WTC11 (cell line): ENCODE measurements around the gene STK25. TPM values are rescaled to one million over a fixed set of nuclear protein-coding genes. Genes with fewer than 3 reads are reported as not detected.

Experiments used
- ATAC-seq: fragments of 200-7000 bp; cut with Tn5 transposase; 2 replicates; pipeline ENCODE4 v1.10.0; 2021; ENCODE audit warnings: mild to moderate bottlenecking, moderate library complexity
- CTCF ChIA-PET: fragments of 300-600 bp; sonication (Branson Sonifier 250); formaldehyde crosslinking; loops from one replicate; lab custom pipeline; 2021; ENCODE audit warnings: antibody characterized with exemption; lab: Charles Lee
- POLR2A ChIA-PET: fragments of 350-600 bp; sonication (Branson Sonifier 250); formaldehyde crosslinking; loops from one replicate; lab custom pipeline; 2021; ENCODE audit warnings: antibody characterized with exemption; lab: Charles Lee
- DNase-seq: peaks from one replicate; pipeline ENCODE4 v3.0.0; 2021; ENCODE audit warnings: low spot score
- H3K27ac Mint-ChIP-seq: 2 replicates; pipeline ENCODE4 v1.8.0; 2021; ENCODE audit warnings: mixed read lengths
- H3K27me3 Mint-ChIP-seq: 2 replicates; pipeline ENCODE4 v1.8.0; 2021; ENCODE audit warnings: low read depth, mild to moderate bottlenecking, moderate library complexity, mixed read lengths
- H3K36me3 Mint-ChIP-seq: 2 replicates; pipeline ENCODE4 v1.8.0; 2021; ENCODE audit warnings: mixed read lengths
- H3K4me1 Mint-ChIP-seq: 2 replicates; pipeline ENCODE4 v1.8.0; 2022; ENCODE audit warnings: mixed read lengths
- H3K4me3 Mint-ChIP-seq: 2 replicates; pipeline ENCODE4 v1.8.0; 2021; ENCODE audit warnings: mild to moderate bottlenecking, moderate library complexity, mixed read lengths
- H3K9me3 Mint-ChIP-seq: 2 replicates; pipeline ENCODE4 v1.8.0; 2021; ENCODE audit warnings: mixed read lengths
- ATF6 ChIP-seq: sonication (generic); formaldehyde crosslinking; IDR thresholded peaks from 2 replicates; pipeline ENCODE4 v1.8.1; 2023; ENCODE audit warnings: mild to moderate bottlenecking, missing genetic modification reagents
- CBFB ChIP-seq: sonication (generic); formaldehyde crosslinking; IDR thresholded peaks from 2 replicates; pipeline ENCODE4 v1.8.1; 2022; ENCODE audit warnings: mild to moderate bottlenecking, low read depth, missing genetic modification reagents
- CTCF ChIP-seq: fragments of 200-600 bp; IDR thresholded peaks from 2 replicates; pipeline ENCODE4 v1.8.0; 2022; ENCODE audit warnings: antibody characterized with exemption
- GRHL2 ChIP-seq: fragments of 250-450 bp; sonication (Bioruptor Pico); IDR thresholded peaks from 2 replicates; pipeline ENCODE4 v1.8.0; 2022; ENCODE audit warnings: mild to moderate bottlenecking, moderate library complexity; ENCODE audit not compliant: insufficient replicate concordance, severe bottlenecking
- NFATC4 ChIP-seq: fragments of 250-450 bp; sonication (Bioruptor Pico); IDR thresholded peaks from 2 replicates; pipeline ENCODE4 v1.9.0; 2021; ENCODE audit warnings: mild to moderate bottlenecking
- NR1H2 ChIP-seq: sonication (generic); formaldehyde crosslinking; IDR thresholded peaks from 2 replicates; pipeline ENCODE4 v1.9.0; 2021; ENCODE audit warnings: mild to moderate bottlenecking, moderate library complexity, missing genetic modification reagents
- OVOL2 ChIP-seq: fragments of 250-450 bp; sonication (Bioruptor Pico); IDR thresholded peaks from 2 replicates; pipeline ENCODE4 v1.9.0; 2021; ENCODE audit warnings: mild to moderate bottlenecking, borderline replicate concordance
- SMAD4 ChIP-seq: sonication (generic); formaldehyde crosslinking; IDR thresholded peaks from 2 replicates; pipeline ENCODE4 v1.8.0; 2022; ENCODE audit warnings: mild to moderate bottlenecking, missing genetic modification reagents
- TEAD1 ChIP-seq: sonication (generic); formaldehyde crosslinking; IDR thresholded peaks from 2 replicates; pipeline ENCODE4 v1.8.0; 2022; ENCODE audit warnings: mild to moderate bottlenecking, missing genetic modification reagents
- ZNF138 ChIP-seq: sonication (generic); formaldehyde crosslinking; conservative IDR thresholded peaks from 2 replicates; pipeline ENCODE4 v1.8.1; 2022; ENCODE audit warnings: mild to moderate bottlenecking, moderate library complexity, missing genetic modification reagents
- ZNF317 ChIP-seq: sonication (generic); formaldehyde crosslinking; IDR thresholded peaks from 2 replicates; pipeline ENCODE4 v1.8.1; 2023; ENCODE audit warnings: low read depth, mild to moderate bottlenecking, moderate library complexity, missing genetic modification reagents, borderline replicate concordance
- ZNF396 ChIP-seq: fragments of 250-450 bp; sonication (Bioruptor Pico); IDR thresholded peaks from 2 replicates; pipeline ENCODE4 v1.8.0; 2021; ENCODE audit warnings: mild to moderate bottlenecking, moderate library complexity, borderline replicate concordance
- ZNF416 ChIP-seq: fragments of 250-450 bp; sonication (Bioruptor Pico); IDR thresholded peaks from 2 replicates; pipeline ENCODE4 v1.9.0; 2021; ENCODE audit warnings: mild to moderate bottlenecking, inconsistent platforms
- total RNA-seq: library from RNA; stranded (reverse); gene quantifications from 3 replicates; pipeline ENCODE4 v1.2.3, GENCODE V29; 2021
- TF ChIP-seq, protein P1 (sequence below): sonication (generic); formaldehyde crosslinking; conservative IDR thresholded peaks from 2 replicates; pipeline ENCODE4 v1.8.1; 2023; ENCODE audit warnings: mild to moderate bottlenecking, low read depth, missing genetic modification reagents, moderate library complexity
- TF ChIP-seq, protein P2 (sequence below): sonication (generic); formaldehyde crosslinking; IDR thresholded peaks from 2 replicates; pipeline ENCODE4 v1.8.1; 2023; ENCODE audit warnings: mild to moderate bottlenecking, missing genetic modification reagents

STK25 gene
- total RNA-seq, 1 experiment from 2014 or later, result 232 TPM

DNA sequence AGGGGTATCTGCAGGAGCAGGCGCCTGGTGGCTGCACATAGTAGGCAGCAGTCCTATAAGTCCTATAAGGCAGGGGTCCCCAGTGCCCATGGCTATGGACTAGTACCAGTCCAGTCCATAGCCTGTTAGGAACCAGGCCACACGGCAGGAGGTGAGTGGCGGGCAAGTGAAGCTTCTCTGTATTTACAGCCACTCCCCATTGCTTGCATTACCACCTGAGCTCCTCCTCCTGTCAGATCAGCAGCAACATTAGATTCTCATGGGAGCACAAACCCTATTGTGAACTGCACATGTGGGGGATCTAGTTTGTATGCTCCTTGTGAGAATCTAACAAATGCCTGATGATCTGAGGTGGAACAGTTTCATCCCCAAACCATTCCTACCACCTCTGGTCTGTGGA is 33.1 kb downstream of the STK25 start (continued):
- TF ChIP-seq, protein P1, sequence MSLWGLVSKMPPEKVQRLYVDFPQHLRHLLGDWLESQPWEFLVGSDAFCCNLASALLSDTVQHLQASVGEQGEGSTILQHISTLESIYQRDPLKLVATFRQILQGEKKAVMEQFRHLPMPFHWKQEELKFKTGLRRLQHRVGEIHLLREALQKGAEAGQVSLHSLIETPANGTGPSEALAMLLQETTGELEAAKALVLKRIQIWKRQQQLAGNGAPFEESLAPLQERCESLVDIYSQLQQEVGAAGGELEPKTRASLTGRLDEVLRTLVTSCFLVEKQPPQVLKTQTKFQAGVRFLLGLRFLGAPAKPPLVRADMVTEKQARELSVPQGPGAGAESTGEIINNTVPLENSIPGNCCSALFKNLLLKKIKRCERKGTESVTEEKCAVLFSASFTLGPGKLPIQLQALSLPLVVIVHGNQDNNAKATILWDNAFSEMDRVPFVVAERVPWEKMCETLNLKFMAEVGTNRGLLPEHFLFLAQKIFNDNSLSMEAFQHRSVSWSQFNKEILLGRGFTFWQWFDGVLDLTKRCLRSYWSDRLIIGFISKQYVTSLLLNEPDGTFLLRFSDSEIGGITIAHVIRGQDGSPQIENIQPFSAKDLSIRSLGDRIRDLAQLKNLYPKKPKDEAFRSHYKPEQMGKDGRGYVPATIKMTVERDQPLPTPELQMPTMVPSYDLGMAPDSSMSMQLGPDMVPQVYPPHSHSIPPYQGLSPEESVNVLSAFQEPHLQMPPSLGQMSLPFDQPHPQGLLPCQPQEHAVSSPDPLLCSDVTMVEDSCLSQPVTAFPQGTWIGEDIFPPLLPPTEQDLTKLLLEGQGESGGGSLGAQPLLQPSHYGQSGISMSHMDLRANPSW (CRISPR knock-in tag), result no peak
- TF ChIP-seq ATF6 (CRISPR knock-in tag), result no peak
- no peak for TF ChIP-seq NFATC4 (CRISPR knock-in tag)
- TF ChIP-seq ZNF416 (CRISPR knock-in tag), result no peak
- TF ChIP-seq TEAD1, result no peak

- TF ChIP-seq NR1H2 (CRISPR knock-in tag) (no peak), ZNF317 (CRISPR knock-in tag) (no peak), SMAD4 (no peak), GRHL2 (CRISPR knock-in tag) (no peak), CBFB (CRISPR knock-in tag) (no peak), ZNF138 (CRISPR knock-in tag) (no peak), ATF6 (CRISPR knock-in tag) (no peak), OVOL2 (CRISPR knock-in tag) (no peak), CTCF (no peak), ZNF396 (no peak)
- TF ChIP-seq, protein P2, sequence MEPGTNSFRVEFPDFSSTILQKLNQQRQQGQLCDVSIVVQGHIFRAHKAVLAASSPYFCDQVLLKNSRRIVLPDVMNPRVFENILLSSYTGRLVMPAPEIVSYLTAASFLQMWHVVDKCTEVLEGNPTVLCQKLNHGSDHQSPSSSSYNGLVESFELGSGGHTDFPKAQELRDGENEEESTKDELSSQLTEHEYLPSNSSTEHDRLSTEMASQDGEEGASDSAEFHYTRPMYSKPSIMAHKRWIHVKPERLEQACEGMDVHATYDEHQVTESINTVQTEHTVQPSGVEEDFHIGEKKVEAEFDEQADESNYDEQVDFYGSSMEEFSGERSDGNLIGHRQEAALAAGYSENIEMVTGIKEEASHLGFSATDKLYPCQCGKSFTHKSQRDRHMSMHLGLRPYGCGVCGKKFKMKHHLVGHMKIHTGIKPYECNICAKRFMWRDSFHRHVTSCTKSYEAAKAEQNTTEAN (CRISPR knock-in tag), result no peak
- ATAC-seq, result no peak
- peaks cover 21% of the 10 kb centered on the region for H3K27me3 Mint-ChIP-seq
Observed at GRCh38 chr2:241473399-241473798, 35.0 kb downstream of the STK25 start.

More at GRCh38 chr2:241473399-241473798, 35.0 kb downstream of the STK25 start:
- DNase-seq, result no peak
- CTCF ChIA-PET, result no interaction called here
- Mint-ChIP-seq H3K9me3 (peaks cover 13% of the 10 kb centered on the region), H3K36me3 (no peaks in the 10 kb centered on the region), H3K4me1 (no peaks in the 10 kb centered on the region), H3K4me3 (no peak overlapping the region), H3K27ac (no peak overlapping the region)
- POLR2A ChIA-PET, result no interaction called here
